ENCODE results near the gene HMX2.

Gene HMX2

GRCh38 chr10:123147635-123148413 lies at the start of gene HMX2:
Gene HMX2 (plus strand): TSS chr10:123148136. CDS start chr10:123148379, 243 bp downstream.
- DNase-seq (ENCODE audit: low read depth in 2 of 3, low spot score in 2 of 3), result no peak

- no peak for DNase-seq (ENCODE audit: low read depth in 2 of 3, low spot score in 2 of 3)
Measured at GRCh38 chr10:123100030-123100762, 47.7 kb upstream of the HMX2 start.

GRCh38 chr10:123101872-123102271 lies 46.1 kb upstream of the HMX2 start:
- DNase-seq (ENCODE audit: low read depth in 2 of 3, low spot score in 2 of 3), result no peak

GRCh38 chr10:123102673-123103072 lies 45.3 kb upstream of the HMX2 start:
- DNase-seq (ENCODE audit: low read depth in 2 of 3, low spot score in 2 of 3), result no peak

- DNase-seq (ENCODE audit: low read depth in 2 of 3, low spot score in 2 of 3), result no peak
Measured at GRCh38 chr10:123103944-123104343, 44.0 kb upstream of the HMX2 start.

GRCh38 chr10:123109466-123109865 lies 38.5 kb upstream of the HMX2 start:
- DNase-seq (ENCODE audit: low read depth in 2 of 3, low spot score in 2 of 3), result no peak

GRCh38 chr10:123117644-123118417 lies 30.1 kb upstream of the HMX2 start:
- no peak for DNase-seq (ENCODE audit: low read depth in 2 of 3, low spot score in 2 of 3)

GRCh38 chr10:123119081-123119480 lies 28.9 kb upstream of the HMX2 start:
- no peak for DNase-seq (ENCODE audit: low read depth in 2 of 3, low spot score in 2 of 3)

- no peak for DNase-seq (ENCODE audit: low read depth in 2 of 3, low spot score in 2 of 3)
Measured at GRCh38 chr10:123126246-123126645, 21.7 kb upstream of the HMX2 start.

GRCh38 chr10:123129618-123130271 lies 18.2 kb upstream of the HMX2 start:
- no peak for DNase-seq (ENCODE audit: low read depth in 2 of 3, low spot score in 2 of 3)

- DNase-seq (ENCODE audit: low read depth in 2 of 3, low spot score in 2 of 3), result peak in 1 of 3 experiments; percentile 87
Measured at GRCh38 chr10:123132576-123133477, 15.1 kb upstream of the HMX2 start.

GRCh38 chr10:123133541-123134342 lies 14.2 kb upstream of the HMX2 start:
- no peak for DNase-seq (ENCODE audit: low read depth in 2 of 3, low spot score in 2 of 3)

GRCh38 chr10:123134343-123134914 lies 13.5 kb upstream of the HMX2 start:
- no peak for DNase-seq (ENCODE audit: low read depth in 2 of 3, low spot score in 2 of 3)

GRCh38 chr10:123134915-123135414 lies 13.0 kb upstream of the HMX2 start:
- no peak for DNase-seq (ENCODE audit: low read depth in 2 of 3, low spot score in 2 of 3)

GRCh38 chr10:123135415-123136141 lies 12.4 kb upstream of the HMX2 start, which contains the start of gene HMX3:
Gene HMX3 (plus strand): TSS chr10:123135970. CDS start chr10:123136051, 81 bp downstream.
- DNase-seq (ENCODE audit: low read depth in 2 of 3, low spot score in 2 of 3), result no peak

- no peak for DNase-seq (ENCODE audit: low read depth in 2 of 3, low spot score in 2 of 3)
Measured at GRCh38 chr10:123136221-123136805, 11.6 kb upstream of the HMX2 start.

- DNase-seq (ENCODE audit: low read depth in 2 of 3, low spot score in 2 of 3), result no peak
Measured at GRCh38 chr10:123136806-123137642, 10.9 kb upstream of the HMX2 start.
